GM18873 (cell line): Measurements from ENCODE around the gene PLA2G4A.

Experiments
- ATAC-seq: cut with Tn5 transposase; IDR thresholded peaks from one replicate; pipeline ENCODE4 v1.9.1; 2021; ENCODE audit warnings: mild to moderate bottlenecking, moderate library complexity, moderate number of reproducible peaks; ENCODE audit not compliant: unreplicated experiment, low FRiP score

Gene PLA2G4A

DNA sequence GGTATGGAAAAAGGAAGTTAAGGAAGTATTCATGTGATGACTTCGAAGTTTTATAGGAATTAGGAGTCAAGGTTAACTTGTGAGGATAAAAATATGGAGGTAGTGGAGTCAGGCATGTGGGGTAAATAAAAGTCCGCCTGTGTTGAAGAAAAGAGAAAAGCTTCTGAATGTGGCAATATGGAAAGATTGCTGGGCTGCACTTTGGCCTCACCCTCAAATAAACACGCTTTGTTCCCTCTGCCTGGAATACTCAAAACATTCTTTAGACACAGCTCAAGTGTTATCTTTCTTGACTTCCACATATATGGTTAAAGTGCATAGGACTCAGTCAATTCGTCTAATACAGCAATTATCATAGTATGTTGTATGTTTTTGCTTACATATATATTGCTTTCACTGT is 137.7 kb downstream of the PLA2G4A start:
- no peak for ATAC-seq

GRCh38 chr1:186967656-186968394 is 139.1 kb downstream of the PLA2G4A start:
- no peak for ATAC-seq

- no peak for ATAC-seq
These were observed 146.0 kb downstream of the PLA2G4A start for GRCh38 chr1:186974774-186975181.

- ATAC-seq = no peak
These were observed 146.5 kb downstream of the PLA2G4A start for GRCh38 chr1:186975220-186975619.

DNA sequence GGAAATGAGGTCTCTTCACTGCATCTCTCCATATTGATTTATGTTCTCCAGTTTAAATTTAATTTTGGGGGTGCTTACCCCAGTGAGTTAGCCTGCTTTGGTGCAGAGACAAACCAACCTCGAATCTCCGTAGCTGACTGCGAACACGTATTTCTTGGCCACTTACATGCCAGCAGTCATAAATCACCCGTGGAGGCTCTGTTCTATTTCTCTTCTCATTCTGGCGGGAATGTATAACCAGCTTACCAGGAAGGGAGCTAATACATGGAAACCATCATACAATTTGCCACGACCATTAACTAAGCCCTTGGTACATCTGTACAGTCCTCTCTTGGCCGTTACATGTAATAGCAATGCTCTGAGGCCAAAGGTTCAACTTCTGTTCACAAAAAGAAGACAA is 148.0 kb downstream of the PLA2G4A start:
- no peak for ATAC-seq

GRCh38 chr1:186977266-186977957 is 148.7 kb downstream of the PLA2G4A start:
- ATAC-seq = no peak

DNA sequence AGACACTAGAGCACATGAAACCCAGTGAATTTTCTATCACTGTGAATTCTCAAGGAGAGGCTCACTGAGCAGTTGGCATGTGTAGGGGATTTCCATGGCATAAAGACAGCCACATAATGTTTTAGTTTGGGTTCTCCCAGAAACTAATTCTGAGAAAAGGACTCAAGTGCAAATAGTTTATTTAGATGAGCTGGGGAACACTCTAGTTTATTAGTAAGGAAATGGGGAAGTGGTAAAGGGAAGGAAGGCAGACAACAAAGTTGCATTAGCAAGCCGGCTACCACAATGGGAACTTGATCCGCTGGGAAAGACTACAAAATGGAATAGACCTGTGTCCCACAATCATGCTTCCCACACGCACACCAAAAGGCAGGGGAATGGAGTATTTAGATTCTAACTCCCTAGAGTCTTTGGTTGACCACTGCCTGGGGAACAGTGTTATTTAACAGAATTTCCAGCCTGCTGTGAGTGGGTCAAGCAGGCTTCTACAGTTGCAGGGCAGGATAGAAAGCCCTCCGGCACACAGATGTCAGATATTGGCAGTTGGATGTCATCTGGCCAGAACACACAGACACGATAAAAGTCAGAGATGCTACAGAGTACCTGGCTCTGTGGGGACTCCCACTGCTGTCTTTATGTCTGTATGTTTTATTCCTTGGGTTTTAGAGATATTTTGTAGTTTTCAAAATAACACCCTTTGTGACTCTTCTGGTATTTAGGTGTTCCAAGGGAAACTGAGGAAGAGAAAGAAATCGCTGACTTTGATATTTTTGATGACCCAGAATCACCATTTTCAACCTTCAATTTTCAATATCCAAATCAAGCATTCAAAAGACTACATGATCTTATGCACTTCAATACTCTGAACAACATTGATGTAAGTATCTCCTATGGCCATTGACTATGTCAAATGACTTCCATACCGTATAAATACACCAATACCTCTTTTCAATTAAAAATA is 150.1 kb downstream of the PLA2G4A start:
- ATAC-seq = no peak

DNA sequence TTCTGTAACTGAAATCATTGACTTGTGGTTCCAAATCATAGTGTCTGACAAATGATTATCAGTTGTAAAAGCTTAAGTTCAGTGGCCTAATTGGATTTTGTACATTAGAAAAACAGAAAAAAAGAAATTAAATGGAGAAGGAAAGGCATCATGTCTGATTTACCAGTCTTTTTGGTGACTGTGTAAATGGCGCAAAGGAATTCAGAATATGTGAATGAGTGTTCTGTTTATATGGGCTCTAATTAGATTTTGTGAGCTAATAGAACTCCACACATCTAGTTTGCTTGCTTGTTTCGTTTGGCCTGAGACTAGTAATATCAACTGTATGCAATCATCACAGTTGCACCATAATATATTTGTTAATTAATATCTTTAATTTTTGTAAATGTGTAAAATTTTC is 151.7 kb downstream of the PLA2G4A start:
- ATAC-seq = no peak

DNA sequence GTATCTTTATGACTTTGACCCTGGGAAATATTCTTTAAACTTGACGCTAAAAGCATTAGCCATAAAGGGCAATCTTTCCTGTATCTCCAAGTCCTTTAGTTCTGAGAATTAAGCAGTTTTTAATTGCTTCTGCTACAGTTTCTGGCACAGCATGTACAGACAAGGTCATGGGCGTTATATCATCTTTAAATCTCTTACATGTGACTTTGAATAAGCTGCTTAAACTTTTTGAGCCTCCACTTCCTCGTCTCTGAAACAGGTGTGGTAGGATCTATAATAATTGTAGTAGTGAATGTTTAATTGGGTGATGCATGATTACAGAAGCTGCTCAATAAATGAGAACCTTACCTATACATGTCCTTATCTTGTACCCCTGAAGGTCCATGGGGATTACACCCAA is 153.4 kb downstream of the PLA2G4A start:
- ATAC-seq = no peak

- no peak for ATAC-seq
These were observed 154.6 kb downstream of the PLA2G4A start for GRCh38 chr1:186983327-186983726.

DNA sequence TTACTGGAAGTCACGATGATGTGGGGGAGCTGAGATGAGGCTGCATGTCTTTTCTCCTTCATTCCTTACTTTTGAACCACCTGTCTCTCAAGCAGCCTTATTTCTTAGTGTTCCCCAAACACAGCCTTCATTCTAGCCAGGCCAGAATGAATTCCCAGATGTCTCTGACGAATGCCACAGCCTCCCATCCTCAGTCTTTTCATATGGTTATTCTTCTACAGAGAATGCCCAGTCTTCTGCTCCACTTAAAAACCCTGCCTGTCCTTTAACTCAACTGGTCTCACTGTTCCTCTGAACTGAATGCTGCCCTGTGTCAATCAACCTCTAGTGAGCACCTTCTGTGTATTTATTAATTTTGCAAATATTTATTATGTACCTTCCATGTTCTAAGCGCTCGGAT is 156.2 kb downstream of the PLA2G4A start:
- no peak for ATAC-seq

DNA sequence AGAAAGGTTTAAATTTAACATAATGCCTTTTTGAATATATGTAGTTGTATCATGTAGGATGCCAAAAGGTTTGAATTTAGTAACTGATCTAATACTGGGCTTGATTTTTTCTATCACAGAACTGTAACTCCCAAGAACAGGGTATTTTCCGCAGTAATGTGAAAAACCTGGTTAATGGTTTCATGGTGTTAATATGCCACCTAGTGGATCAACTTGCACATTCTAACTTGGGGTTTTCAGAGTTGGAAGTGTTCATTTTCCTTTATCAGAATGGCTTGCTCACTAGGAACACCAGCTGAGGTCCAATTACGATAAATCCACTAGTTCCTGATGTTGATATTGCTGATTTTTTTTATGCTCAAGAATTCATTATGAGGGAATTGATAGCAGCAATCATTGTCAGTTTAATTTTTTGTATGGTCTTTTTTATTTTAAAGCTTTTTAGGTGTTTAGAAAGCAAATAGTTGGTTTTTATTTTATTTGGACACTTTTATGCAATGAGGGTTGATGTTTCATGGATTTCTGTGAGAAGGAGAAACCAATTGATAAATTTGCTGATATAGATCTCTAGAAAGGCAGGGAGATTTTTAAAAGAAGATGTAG is 157.2 kb downstream of the PLA2G4A start:
- no peak for ATAC-seq

DNA sequence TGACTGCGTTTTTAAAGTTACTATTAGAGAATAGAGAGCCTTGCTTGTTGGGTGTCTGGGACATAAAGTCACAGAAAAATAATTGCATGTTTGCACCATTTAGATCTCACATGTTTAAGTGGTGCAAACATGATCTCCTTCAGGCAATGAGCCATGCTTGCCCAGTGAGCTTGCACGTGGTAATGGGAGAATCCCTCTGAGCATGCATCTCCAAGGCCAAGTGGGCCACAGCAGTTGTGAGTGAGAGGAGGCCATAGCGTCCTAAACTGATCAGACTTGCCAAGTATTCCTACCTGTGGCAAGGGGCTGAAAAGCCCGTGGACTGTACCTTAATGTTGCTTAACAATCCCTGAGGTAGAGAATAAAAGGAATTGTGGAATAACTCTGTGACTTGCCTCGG is 158.3 kb downstream of the PLA2G4A start:
- ATAC-seq = no peak

DNA sequence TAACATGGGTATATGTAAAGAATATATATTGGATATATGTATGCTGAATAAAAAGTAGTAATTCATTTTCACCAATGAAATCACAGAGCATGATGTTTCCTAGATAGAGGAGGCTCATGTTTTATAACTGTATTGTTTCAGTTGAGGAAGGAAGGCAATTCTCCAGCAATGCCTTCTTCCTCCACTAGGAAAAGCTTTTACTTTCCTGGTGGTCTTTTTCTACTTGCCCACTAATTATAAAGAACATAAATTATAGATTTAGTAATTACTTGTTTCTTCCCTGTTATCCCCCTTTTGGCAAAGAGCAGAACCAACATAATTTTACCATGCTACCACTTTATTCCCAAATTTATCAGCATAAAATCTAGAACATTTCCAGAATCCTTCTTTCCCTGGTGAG is 159.0 kb downstream of the PLA2G4A start:
- no peak for ATAC-seq

GRCh38 chr1:186993996-186994395 is 165.2 kb downstream of the PLA2G4A start:
- ATAC-seq = no peak

- ATAC-seq = peak; percentile 45
These were observed 166.1 kb downstream of the PLA2G4A start for GRCh38 chr1:186994897-186995296.

- ATAC-seq = no peak
These were observed 168.1 kb downstream of the PLA2G4A start for GRCh38 chr1:186996816-186997215.

- no peak for ATAC-seq
These were observed 169.1 kb downstream of the PLA2G4A start for GRCh38 chr1:186997877-186998276.

DNA sequence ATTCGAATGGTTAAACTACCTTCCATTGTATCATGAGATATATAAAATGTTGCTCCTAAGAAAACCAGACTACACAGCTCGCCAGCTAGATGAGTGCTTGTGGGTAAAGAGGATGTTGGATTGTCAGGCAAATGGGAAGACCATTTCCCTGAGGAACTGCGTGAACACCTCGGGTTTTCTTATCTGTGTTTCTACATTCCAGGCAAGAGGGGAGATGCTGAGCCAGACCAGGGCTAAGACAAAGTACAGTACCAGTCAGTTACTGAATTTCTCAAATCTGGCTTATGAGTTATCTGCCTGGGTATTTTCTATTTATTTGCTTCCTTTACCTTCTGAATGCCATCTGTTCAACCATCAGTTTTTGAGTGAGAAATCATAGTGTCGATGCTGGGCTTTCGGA is 170.8 kb downstream of the PLA2G4A start:
- ATAC-seq = no peak

DNA sequence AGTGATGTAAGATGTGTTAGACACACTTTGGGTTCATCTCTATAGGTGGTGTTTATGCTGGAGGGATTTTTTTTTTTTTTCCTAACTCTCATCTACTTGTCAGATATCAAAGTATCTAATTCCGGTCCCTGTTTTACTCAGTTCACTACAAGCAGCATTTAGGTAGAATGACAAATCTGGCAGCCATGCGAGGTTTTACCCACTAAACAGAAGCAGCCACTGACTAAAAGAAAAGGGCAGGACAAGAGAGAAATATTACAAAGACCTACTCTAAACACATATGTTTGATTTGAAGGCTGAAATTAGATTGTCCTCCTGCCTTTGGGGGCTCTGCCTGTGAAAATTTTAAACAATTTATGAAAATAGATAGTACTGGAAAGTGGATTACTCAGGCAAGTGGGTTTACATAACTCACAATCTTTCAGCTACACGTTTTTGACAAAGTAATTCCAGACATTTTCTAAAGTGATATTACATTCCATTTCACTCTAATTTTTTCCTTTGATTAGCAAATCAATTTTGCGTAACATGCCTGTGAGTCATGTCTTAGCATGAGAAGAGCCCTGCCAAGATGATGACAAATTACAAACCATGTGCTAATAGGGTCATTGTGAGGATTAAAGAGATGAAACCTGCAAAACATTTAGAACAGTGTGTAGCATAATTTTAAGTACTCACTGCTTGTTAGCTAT is 172.6 kb downstream of the PLA2G4A start:
- ATAC-seq = no peak
